Measurements from ENCODE around the gene TMCC2.

- TF ChIP-seq CTCF (IDR thresholded peaks at IDR 0.05; ENCODE audit: low read depth, low read length, poor library complexity, severe bottlenecking) (no peak), EZH2phosphoT487 (IDR thresholded peaks at IDR 0.05; ENCODE audit: borderline replicate concordance, low read length) (no peak)
Observed at GRCh38 chr1:205286335-205286950, 58.7 kb downstream of the TMCC2 start.

All from DOHH2 (cell line).